ENCODE results near the gene ABHD16B. TPM values are rescaled to one million over a fixed set of nuclear protein-coding genes. Genes with fewer than 3 reads are reported as not detected.

The ABHD16B gene
- total and polyA plus RNA-seq, 10 of the 15 experiments (the other 5 are each of a cell fraction or from before 2014, with no cell fraction given): 0.13 TPM; not detected in 9

- no peak for TF ChIP-seq PKNOX1 (IDR thresholded peaks at IDR 0.05)
Measured at GRCh38 chr20:63882257-63883200, 21.2 kb downstream of the ABHD16B start (continued).

DNA sequence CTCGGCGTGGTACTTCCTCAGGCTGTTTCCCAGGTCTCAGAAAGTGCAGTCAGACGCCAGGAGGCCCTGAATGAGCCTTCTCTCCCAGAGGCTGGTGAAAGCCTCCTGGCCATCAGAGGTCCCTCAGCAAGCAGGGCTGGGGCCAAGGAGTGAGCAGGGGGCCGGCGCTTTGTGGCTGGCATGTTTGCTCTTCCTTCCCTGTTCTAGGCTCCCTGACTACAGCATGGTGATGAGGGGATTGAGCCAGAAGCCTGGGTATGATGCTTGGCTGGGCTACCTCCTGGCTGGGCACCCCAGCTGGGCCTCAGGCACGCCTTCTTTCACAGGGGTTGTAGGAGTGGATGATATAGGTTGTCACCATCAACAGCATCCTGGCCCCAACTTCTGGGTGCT lies 21.9 kb downstream of the ABHD16B start:
- 0 out of 2 replicates have a peak, but pooled peaks cover 3% of the 10 kb centered on the region for H3K4me1 ChIP-seq (ENCODE audit: control insufficient read depth, insufficient read depth, low read length)
- 85% methylated on average over 6 of the region's 6 CpGs for WGBS (ENCODE audit: insufficient coverage, insufficient replicate concordance, low lambda C conversion rate, missing lambda C conversion rate)
- no peak overlapping the region for H3K4me3 ChIP-seq
- no peak overlapping the region for H2AFZ ChIP-seq (ENCODE audit: control insufficient read depth, low read depth, low read length)
- peaks cover 8 to 32% of the 10 kb centered on the region in 2 experiments; a peak in 3 of 4 replicates for H3K36me3 ChIP-seq (ENCODE audit: control insufficient read depth in 2 of 2, insufficient read depth in 2 of 2, low read length in 1 of 2)
- POLR2A ChIA-PET: no interaction called here
- ATAC-seq (no peak), FAIRE-seq (no peak), DNase-seq (ENCODE audit: low read depth, low spot score) (no peak)
- RAD21 ChIA-PET (ENCODE audit: unreplicated experiment): no interaction called here
- BruUV-seq (replicated peaks): no TSS peak
- no peaks in the 10 kb centered on the region for H3K27me3 ChIP-seq (replicated peaks in 1 of 2; ENCODE audit: control insufficient read depth in 2 of 2, insufficient read depth in 2 of 2, low read length in 1 of 2)
- TF ChIP-seq HDAC2 (IDR thresholded peaks at IDR 0.05) (no peak), ZBED1 (IDR thresholded peaks at IDR 0.05; ENCODE audit: borderline replicate concordance) (no peak), CUX1 (IDR thresholded peaks at IDR 0.05; ENCODE audit: insufficient replicate concordance, low read depth, low read length) (no peak), MEF2B (IDR thresholded peaks at IDR 0.05; ENCODE audit: partially characterized antibody, poor library complexity, severe bottlenecking) (no peak)
- intact Hi-C loops (cut with micrococcal nuclease; ENCODE audit: unreplicated experiment): no loop called here
- no peak overlapping the region for H3K9ac ChIP-seq (ENCODE audit: control insufficient read depth, insufficient read depth, low read length)
- no peaks in the 10 kb centered on the region for H3K9me3 ChIP-seq (replicated peaks; ENCODE audit: control insufficient read depth, insufficient read depth, low read length)
- SMC1A ChIA-PET (ENCODE audit: uncharacterized antibody, unreplicated experiment): no interaction called here
- H4K20me1 ChIP-seq (ENCODE audit: control insufficient read depth, insufficient read depth): no peaks in the 10 kb centered on the region
- in situ Hi-C loops (cut with MboI): no loop called here
- CTCF ChIA-PET: no interaction called here
- no peak overlapping the region for H3K4me2 ChIP-seq (ENCODE audit: control insufficient read depth, insufficient read depth)
- H3K27ac ChIP-seq (ENCODE audit: control insufficient read depth, insufficient read depth): no peak overlapping the region
- no peaks in the 10 kb centered on the region; the same call in 1 of the 2 replicates for H3K79me2 ChIP-seq (ENCODE audit: control insufficient read depth, insufficient read depth, low read length)
